HG03066 (cell line): Measurements from ENCODE around the gene SMARCD3.

ENCODE experiments used
- ATAC-seq: cut with Tn5 transposase; IDR thresholded peaks from one replicate; pipeline ENCODE4 v1.9.1; 2021; ENCODE audit warnings: low read depth; ENCODE audit not compliant: unreplicated experiment

Gene SMARCD3

GRCh38 chr7:151273651-151274390 lies 25.3 kb upstream of the SMARCD3 start:
- no peak for ATAC-seq

- no peak for ATAC-seq
Observed at GRCh38 chr7:151272877-151273276, 24.4 kb upstream of the SMARCD3 start.

GRCh38 chr7:151272405-151272804 lies 23.9 kb upstream of the SMARCD3 start:
- ATAC-seq, result no peak

GRCh38 chr7:151271699-151272355 lies 23.3 kb upstream of the SMARCD3 start:
- ATAC-seq, result no peak

GRCh38 chr7:151269511-151269910 lies 21.0 kb upstream of the SMARCD3 start:
- no peak for ATAC-seq

GRCh38 chr7:151265351-151265931 lies 16.9 kb upstream of the SMARCD3 start:
- ATAC-seq, result no peak

GRCh38 chr7:151264615-151265014 lies 16.1 kb upstream of the SMARCD3 start:
- ATAC-seq, result no peak

- no peak for ATAC-seq
Observed at GRCh38 chr7:151261529-151261928, 13.0 kb upstream of the SMARCD3 start.

- ATAC-seq, result no peak
Observed at GRCh38 chr7:151260883-151261282, 12.4 kb upstream of the SMARCD3 start.

- no peak for ATAC-seq
Observed at GRCh38 chr7:151260471-151260870, 12.0 kb upstream of the SMARCD3 start.

GRCh38 chr7:151257990-151258389 lies 9.5 kb upstream of the SMARCD3 start:
- no peak for ATAC-seq

- no peak for ATAC-seq
Observed at GRCh38 chr7:151256410-151257045, 8.0 kb upstream of the SMARCD3 start.

- no peak for ATAC-seq
Observed at GRCh38 chr7:151255390-151255789, 6.9 kb upstream of the SMARCD3 start.

GRCh38 chr7:151254851-151255250 lies 6.4 kb upstream of the SMARCD3 start:
- ATAC-seq, result no peak

GRCh38 chr7:151254316-151254715 lies 5.8 kb upstream of the SMARCD3 start:
- ATAC-seq, result no peak

GRCh38 chr7:151252961-151253711 lies 4.6 kb upstream of the SMARCD3 start:
- no peak for ATAC-seq

GRCh38 chr7:151252561-151252835 lies 4.0 kb upstream of the SMARCD3 start:
- ATAC-seq, result no peak

GRCh38 chr7:151251689-151252560 lies 3.4 kb upstream of the SMARCD3 start:
- no peak for ATAC-seq

- ATAC-seq, result no peak
Observed at GRCh38 chr7:151251328-151251688, 2.8 kb upstream of the SMARCD3 start.
